CD4-positive, alpha-beta T cell treated with Interferon alpha-2 for 1 hour (primary cell): Measurements from ENCODE around the gene YBX3.
"Not testable (repeated sequence)": the region's sequence is repeated elsewhere in the genome, so short reads cannot be mapped to it uniquely, and the experiment has no call there.

Source experiments
- DNase-seq, 2 donors: peaks; one replicate each; pipeline ENCODE4 v3.0.0-alpha.2; 2020 to 2022

Gene YBX3

DNA sequence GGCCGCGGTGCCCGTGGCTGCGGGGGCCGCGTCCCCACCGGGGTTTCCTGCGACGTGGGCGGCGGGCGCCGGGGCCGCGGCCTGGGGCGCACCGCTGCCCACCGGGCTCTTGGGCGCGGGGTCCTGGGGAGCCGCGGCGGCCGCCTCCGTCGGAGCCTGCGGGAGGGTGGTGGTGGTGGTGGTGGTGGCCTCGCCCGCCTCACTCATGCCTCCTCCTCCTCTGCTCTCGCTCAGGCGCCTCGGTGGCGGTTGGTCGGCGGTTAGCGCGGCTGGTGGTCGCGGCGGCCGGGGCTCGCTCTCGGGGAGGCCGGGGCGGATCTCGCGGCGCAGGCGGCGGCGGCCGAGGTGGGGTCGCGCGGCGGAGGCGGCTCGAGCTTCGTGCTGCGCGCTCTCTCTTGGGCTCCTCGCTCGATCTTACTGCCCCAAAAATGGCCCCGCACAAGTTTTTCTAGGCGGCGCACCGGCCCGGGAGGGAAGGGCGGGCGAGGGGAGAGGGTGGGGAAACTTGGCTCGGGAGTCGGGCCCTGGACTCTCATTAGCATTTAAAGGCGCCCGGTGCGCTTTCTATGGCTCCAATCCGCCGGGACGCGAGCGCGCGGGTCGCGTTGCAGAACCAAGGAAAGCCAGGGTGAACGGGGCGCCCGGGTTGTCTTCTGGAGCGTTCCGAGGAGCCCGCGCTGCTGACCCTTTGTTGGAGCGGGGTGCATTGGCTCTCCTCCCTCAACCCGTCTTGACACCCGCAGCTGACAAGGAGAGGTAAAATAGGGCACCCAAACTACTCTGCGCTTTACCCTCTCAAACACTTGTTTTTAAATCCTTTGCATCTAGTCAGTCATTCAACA is at the start of gene YBX3:
TSS of gene YBX3 (minus strand) at position 419 of the 842 bp plus-strand sequence. CDS start at position 207, 212 bp downstream.
- peak; percentile 56 to 64 for DNase-seq

DNA sequence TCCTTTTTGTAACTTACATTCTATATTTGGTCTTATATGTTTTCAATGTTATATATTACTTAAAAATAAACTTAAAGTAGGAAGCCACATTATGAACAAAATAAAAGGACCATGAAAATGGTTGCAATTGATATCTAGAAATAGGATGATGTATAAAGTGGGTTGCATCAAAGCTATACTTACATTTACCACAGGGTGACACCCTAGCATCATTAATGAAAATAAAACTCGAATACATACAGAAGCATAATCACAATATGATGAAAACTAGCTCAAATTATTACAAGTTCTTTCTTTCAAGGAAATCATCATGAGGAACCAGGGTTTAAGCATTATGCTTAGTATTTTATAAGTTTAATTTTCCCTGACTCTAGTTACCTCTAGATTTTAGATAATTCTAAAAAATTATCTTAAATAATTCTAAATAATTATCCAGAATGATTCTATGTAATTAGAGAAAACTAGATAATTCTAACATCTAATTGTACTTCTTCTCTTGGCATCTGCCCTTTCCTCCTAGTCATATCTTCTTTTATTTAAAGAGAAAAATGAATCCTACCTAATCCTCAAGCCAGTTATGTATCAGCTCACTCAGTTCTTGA is 48.1 kb upstream of the YBX3 start:
- peak in 1 of 2 donors; percentile 64 for DNase-seq

DNA sequence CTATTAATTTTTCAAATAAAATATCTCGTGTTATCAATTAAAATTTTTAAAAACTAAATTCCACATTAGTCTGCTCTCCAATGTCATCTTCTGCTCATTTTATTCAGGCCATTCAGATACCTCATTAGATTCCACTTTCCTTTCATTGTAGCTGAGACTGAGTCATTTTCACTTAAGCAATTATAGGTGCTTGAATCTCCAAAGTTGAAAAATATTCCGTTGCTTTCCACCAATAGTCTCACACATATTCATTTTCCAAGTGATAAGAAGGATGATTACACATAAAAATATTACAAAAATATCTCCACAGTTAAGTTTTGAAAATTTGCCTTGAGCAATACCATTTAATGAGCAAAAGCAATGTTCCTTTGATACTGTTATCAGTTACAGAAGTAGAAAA is 36.5 kb upstream of the YBX3 start:
- DNase-seq = no peak

DNA sequence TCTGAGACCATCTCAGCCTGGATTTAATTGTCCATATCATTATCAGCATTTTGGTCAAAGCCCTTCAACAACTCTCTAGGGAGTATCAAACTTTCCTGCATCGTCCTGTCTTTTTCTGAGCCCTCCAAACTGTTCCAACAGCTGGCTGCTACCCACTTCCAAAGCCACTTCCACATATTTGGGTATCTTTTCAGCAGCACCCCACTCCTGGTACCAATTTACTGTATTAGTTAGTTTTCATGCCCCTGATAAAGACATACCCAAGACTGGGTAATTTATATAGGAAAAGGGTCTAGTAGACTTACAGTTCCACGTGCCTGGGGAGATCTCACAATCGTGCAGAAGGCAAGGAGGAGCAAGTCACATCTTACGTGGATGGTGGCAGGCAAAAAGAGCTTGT is 33.1 kb upstream of the YBX3 start:
- no peak for DNase-seq

GRCh38 chr12:10753059-10753458 is 29.9 kb upstream of the YBX3 start:
- no peak for DNase-seq

DNA sequence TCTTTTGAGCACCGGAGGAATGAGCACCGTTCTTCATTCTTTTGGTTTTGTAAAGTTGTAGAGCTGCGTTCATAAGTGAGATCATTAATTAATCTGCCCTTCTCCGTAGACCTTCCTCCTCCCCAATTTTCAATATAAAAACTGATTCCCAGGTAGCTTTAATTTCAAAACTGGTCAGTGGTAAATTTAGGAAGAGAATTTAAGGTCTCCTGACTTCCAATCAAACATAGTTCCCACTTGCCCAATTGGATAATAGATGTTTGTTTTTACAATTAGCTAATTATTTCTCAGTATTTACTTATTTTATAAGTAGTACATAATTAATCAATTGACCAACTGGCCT is 27.2 kb upstream of the YBX3 start:
- no peak for DNase-seq

DNA sequence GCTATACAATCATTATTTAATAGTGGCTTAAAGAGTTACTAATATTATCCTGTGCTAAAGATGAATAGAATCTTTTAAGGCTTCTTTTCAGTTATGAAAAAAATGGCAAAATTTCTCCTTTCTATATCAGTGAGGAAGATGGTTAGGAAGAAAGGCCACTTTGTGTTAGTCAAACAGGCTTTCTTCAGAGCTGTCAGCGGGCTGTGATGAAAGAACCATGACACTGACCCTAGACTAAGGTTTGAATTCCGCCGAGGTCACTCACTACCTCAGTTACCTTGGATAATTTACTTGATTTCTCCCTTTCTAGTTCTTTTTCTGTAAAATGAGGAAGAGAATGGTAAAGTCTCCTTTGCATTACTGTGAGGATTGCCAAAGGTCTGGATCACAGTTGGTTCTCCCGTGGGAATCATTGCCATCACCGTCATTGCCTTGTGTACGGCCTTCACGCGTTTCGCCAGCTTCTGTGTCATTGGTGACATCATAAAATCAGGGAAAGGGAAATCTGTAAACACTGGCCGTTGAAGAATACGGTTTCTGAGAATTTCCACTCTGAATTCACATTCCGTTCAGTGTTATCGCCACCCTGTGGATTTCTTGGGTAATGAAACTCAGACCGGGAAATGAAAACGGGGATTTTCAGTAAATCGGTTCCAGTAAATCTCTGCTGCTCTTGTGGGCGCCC is 26.7 kb upstream of the YBX3 start:
- DNase-seq = peak; percentile 83 to 89

DNA sequence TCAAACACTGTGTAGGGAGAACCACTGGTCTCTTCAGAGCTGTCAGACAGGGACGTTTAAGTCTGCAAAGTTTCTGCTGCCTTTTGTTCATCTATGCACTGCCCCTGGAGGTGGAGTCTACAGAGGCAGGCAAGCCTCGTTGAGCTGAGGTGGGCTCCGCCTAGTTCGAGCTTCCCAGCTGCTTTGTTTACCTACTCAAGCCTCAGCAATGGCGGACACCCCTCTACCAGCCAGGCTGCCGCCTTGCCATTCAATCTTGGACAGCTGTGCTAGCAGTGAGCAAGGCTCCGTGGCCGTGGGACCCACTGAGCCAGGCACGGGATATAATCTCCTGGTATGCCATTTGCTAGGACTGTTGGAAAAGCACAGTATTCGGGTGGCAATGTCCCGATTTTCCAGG is 24.6 kb upstream of the YBX3 start:
- no peak for DNase-seq

DNA sequence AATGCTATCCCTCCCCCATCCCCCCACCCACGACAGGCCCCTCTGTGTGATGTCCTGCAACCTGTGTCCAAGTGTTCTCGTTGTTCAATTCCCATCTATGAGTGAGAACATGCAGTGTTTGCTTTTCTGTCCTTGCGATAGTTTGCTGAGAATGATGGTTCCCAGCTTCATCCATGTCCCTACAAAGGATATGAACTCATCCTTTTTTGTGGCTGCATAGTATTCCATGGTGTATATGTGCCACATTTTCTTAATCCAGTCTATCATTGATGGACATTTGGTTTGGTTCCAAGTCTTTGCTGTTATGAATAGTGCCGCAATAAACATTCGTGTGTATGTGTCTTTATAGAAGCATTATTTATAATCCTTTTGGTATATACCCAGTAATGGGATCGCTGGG is 20.3 kb upstream of the YBX3 start:
- DNase-seq = not testable (repeated sequence)

DNA sequence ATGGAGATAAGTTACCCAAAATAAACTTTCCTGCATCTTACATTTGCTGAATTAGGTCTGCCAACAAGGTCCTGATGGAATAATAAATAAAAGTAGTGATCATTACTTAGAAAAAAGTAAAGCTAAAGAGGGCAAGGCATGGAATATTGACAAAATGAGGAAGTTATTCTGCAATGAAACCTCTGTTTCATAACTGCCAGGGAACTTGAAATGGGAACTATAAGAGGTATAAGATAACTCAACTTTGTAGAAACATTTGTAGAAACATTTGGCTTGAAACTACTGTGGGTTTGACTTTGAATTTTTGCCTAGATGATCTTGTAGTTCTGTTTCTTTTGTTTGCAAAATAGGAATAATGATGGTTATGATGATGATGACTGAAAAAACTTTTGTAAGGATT is 18.7 kb upstream of the YBX3 start:
- DNase-seq = no peak

- DNase-seq = no peak
Measured at GRCh38 chr12:10740182-10740581, 17.1 kb upstream of the YBX3 start.

GRCh38 chr12:10739157-10740118 is 16.3 kb upstream of the YBX3 start:
- no peak for DNase-seq

- DNase-seq = no peak
Measured at GRCh38 chr12:10737249-10737648, 14.1 kb upstream of the YBX3 start.

GRCh38 chr12:10736463-10736862 is 13.3 kb upstream of the YBX3 start:
- no peak for DNase-seq

GRCh38 chr12:10735428-10735827 is 12.3 kb upstream of the YBX3 start:
- no peak for DNase-seq

DNA sequence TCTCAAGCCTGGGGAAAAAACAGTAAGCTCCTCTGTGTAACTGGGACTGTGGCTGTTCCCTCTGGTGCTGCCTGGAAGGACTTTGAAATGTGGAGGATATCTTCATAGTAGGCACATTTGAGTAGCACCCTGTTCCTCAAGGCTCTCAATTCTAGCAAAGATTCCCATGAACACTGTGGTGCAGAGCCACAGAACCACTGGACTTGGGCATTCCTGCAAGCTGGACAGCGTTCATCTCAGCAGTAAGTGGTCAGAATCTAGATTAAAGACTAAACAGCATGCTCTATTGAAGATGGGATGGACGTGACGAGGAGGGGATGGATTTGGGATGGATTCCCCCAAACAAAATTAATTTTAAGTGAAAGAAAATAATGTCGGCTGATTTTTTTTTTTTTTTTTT is 9.4 kb upstream of the YBX3 start:
- no peak for DNase-seq

DNA sequence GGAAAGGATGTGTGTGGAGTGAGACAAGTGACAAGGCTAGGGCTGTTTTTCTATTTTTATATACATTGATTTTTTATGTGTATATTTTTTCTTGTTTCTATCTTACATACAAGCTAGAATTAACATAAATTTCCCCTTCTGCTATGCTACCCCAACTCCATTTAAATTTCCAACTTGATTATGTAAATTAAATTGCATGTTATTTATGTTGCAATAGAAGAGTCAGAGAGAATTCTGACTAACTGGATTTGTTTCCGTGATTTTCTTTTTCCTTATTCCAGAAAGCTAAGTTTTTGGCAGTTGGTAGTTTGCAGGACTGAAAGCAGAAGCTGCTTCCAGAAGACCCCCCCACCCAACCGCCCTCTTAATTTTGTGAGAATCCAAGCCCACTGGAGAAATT is 8.9 kb upstream of the YBX3 start:
- no peak for DNase-seq

GRCh38 chr12:10730559-10730958 is 7.4 kb upstream of the YBX3 start:
- DNase-seq = no peak

- DNase-seq = no peak
Measured at GRCh38 chr12:10728091-10728490, 5.0 kb upstream of the YBX3 start.

GRCh38 chr12:10726945-10727344 is 3.8 kb upstream of the YBX3 start:
- DNase-seq = no peak

DNA sequence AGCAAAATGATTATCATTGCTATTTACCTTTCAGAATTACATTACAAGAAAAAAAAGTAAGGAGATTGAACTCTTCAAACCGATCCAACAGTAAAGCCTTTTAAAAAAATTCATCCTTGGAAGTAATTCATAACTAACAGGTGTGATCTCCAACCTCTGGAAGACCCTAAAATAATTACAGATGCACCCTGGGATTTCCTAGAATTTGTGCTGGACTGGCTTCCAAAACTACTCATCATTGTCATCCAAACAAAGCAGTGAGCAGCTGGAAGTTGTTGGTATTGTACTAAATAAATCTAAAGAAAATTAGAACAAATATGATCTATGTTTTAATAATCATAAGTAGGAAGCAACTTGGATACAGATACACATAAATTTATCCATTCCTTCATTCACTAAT is 1.9 kb upstream of the YBX3 start:
- DNase-seq = no peak

GRCh38 chr12:10722502-10722904 is 620 bp downstream of the YBX3 start:
- peak; percentile 50 to 55 for DNase-seq
